GM19324 (cell line): Measurements from ENCODE around the gene C2orf74.
"Not testable (repeated sequence)": the region's sequence is repeated elsewhere in the genome, so short reads cannot be mapped to it uniquely, and the experiment has no call there.

Source experiments
- ATAC-seq: cut with Tn5 transposase; IDR thresholded peaks from one replicate; pipeline ENCODE4 v1.9.1; 2021; ENCODE audit warnings: mild to moderate bottlenecking, moderate library complexity; ENCODE audit not compliant: unreplicated experiment, low FRiP score

C2orf74 gene

GRCh38 chr2:61172671-61173070 lies 10.7 kb downstream of the C2orf74 start:
- ATAC-seq: no peak

GRCh38 chr2:61173116-61173515 lies 11.1 kb downstream of the C2orf74 start:
- ATAC-seq: no peak

GRCh38 chr2:61175036-61175435 lies 13.0 kb downstream of the C2orf74 start:
- ATAC-seq: no peak

GRCh38 chr2:61176755-61177726 lies 15.1 kb downstream of the C2orf74 start:
- peak; percentile 87 for ATAC-seq

GRCh38 chr2:61177727-61178549 lies 15.9 kb downstream of the C2orf74 start:
- peak; percentile 23 for ATAC-seq

- no peak for ATAC-seq
These were observed 16.9 kb downstream of the C2orf74 start for GRCh38 chr2:61178603-61179545.

DNA sequence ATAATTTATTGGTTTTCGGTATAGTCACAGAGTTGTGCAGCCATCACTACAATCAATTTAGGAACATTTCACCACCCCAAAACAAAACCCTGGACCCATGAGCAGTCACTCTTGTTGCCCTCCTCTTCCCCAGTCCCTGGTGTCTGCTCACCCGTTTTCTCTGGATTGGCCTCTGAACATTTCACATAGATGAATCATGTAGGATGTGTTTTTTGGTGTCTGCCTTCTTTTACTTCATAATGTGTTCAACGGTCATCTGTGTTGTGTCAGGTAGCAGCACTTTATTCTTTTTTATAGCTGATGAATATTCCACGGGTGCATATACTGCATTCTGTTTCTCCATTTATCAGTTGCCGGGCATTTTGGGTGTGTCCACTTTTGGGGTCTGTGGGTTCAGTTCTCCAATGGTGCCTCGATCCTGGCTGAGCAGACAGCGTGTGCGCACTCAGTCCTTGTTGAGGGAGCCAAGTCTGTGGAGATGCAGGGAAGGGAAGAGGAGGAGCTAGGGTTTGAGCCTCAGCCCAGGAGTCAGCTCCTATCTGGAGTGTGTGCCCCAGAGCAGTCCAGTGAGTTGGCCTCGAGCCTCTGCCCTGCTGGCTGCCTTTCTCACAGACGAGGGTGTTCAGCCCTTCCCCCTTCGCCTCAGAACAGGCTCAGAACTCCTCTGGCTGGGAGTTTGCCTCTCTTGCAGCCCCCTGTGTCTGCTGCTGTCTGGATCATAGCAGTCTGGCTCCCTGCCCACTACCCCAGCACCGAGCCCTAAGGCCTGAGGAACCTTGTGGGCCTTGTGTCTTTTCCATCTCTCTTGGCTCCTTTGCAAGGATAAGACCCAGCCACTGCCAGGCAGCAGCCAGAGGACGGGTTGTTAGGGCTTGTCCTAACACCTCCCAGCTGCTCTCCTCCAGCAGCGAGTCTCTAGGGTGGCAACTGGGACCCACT lies 18.0 kb downstream of the C2orf74 start:
- ATAC-seq: no peak

- no peak for ATAC-seq
These were observed 18.7 kb downstream of the C2orf74 start for GRCh38 chr2:61180686-61181085.

GRCh38 chr2:61181382-61182058 lies 19.5 kb downstream of the C2orf74 start:
- no peak for ATAC-seq

- no peak for ATAC-seq
These were observed 20.0 kb downstream of the C2orf74 start for GRCh38 chr2:61182059-61182383.

- ATAC-seq: no peak
These were observed 21.8 kb downstream of the C2orf74 start for GRCh38 chr2:61183795-61184194.

GRCh38 chr2:61184263-61184662 lies 22.3 kb downstream of the C2orf74 start:
- ATAC-seq: no peak

GRCh38 chr2:61185231-61185728 lies 23.3 kb downstream of the C2orf74 start:
- no peak for ATAC-seq

- ATAC-seq: no peak
These were observed 25.1 kb downstream of the C2orf74 start for GRCh38 chr2:61187085-61187484.

- ATAC-seq: no peak
These were observed 31.9 kb downstream of the C2orf74 start for GRCh38 chr2:61193670-61194561.

GRCh38 chr2:61194646-61195045 lies 32.7 kb downstream of the C2orf74 start:
- not testable (repeated sequence) for ATAC-seq

- no peak for ATAC-seq
These were observed 34.7 kb downstream of the C2orf74 start for GRCh38 chr2:61196671-61197070.

DNA sequence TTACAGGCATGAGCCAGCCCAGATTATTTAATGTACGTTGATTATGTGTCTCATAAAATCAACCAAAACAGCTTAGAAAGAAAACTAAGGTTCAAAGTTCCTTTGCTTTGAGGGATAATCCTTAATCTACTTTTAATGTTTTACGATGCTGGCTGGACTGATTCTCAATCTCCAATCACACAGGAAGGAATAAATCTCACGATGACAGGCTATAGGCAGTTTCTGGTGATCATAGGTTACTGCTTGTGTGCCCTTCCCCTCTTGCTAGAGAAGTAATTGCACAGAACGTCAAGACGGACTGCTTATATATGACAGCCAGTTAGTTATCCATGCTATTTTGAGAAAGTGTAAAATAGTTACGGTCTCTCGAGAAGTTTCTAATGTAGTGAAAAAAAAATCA lies 43.1 kb downstream of the C2orf74 start:
- ATAC-seq: no peak
